Body of pancreas (tissue), 4 donors: Measurements from ENCODE around the gene CHTOP. TPM values are rescaled to one million over a fixed set of nuclear protein-coding genes. Genes with fewer than 3 reads are reported as not detected.

Source experiments
- ATAC-seq: fragments of 150-250 bp; one replicate; pipeline ENCODE4 v1.9.1; 2016
- DNase-seq, 4 donors: peaks; one replicate each; pipeline ENCODE4 v3.0.0-alpha.2; 2019
- H3K27ac ChIP-seq, 4 donors: fragments of 200-600 bp; sonication (generic); 1 replicate in 3 of 4; 2 replicates in 1 of 4; pipeline versions ENCODE4 v1.5.1 to v1.6.1; 2016 to 2019; ENCODE audit warnings: mild to moderate bottlenecking in 1 of 4, mixed read lengths in 1 of 4, moderate library complexity in 1 of 4
- H3K27me3 ChIP-seq, 2 donors: fragments of 200-600 bp; sonication (generic); one replicate each; pipeline ENCODE4 v1.6.0; 2016; ENCODE audit warnings: mild to moderate bottlenecking in 1 of 2
- H3K36me3 ChIP-seq, 2 donors: fragments of 200-600 bp; sonication (generic); replicated peaks in 1 of 2; 2 replicates each; pipeline ENCODE4 v1.5.1; 2016; ENCODE audit warnings: low read depth in 2 of 2; ENCODE audit not compliant: insufficient read depth in 1 of 2
- H3K4me1 ChIP-seq: fragments of 200-600 bp; sonication (generic); one replicate; pipeline ENCODE4 v1.6.0; 2016
- H3K4me3 ChIP-seq, 2 donors: fragments of 200-600 bp; sonication (generic); 1 replicate in 1 of 2; 2 replicates in 1 of 2; pipeline ENCODE4 v1.5.1; 2016 to 2019
- H3K9me3 ChIP-seq, 3 donors: fragments of 200-600 bp; sonication (generic); 1 replicate in 2 of 3; 2 replicates in 1 of 3; pipeline ENCODE4 v1.5.1; 2016
- CTCF ChIP-seq, 7 experiments: fragments of 450-650 bp in 4 of 7; fragments of 200-600 bp in 3 of 7; sonication (generic) in 3 of 7; IDR thresholded peaks; one replicate each; pipeline ENCODE4 v1.5.1; 2016 to 2019; ENCODE audit warnings: antibody characterized with exemption in 7 of 7
- POLR2A ChIP-seq, 3 donors: fragments of 450-650 bp; IDR thresholded peaks; one replicate each; pipeline ENCODE4 v1.6.1; 2016; ENCODE audit warnings: antibody characterized with exemption in 3 of 3, mild to moderate bottlenecking in 2 of 3
- WGBS, 2 donors: methylation state at CpG; one replicate each; pipeline ENCODE4 v1.1.5; 2017; 5-methylcytosine and 5-hydroxymethylcytosine counted together
- intact Hi-C: fragments of 100-400 bp; cut with DNase I; formaldehyde crosslinking; loops from one replicate; pipeline ENCODE4 v1.15.1; 2023
- total RNA-seq, 2 donors: library from RNA; depleted of rRNA; stranded (reverse); fragments of >200 nt; gene quantifications; one replicate each; pipeline ENCODE4 v1.1.0, GENCODE V29; 2016

The CHTOP gene
- total RNA-seq, 2 donors from 2014 or later = 62.3 to 68.0 TPM

GRCh38 chr1:153640861-153641260 lies 7.0 kb downstream of the CHTOP start:
- H3K4me3 ChIP-seq = no peak overlapping the region
- peaks cover 21 to 38% of the 10 kb centered on the region in 2 donors for H3K36me3 ChIP-seq
- TF ChIP-seq CTCF (IDR thresholded peaks at IDR 0.05) (no peak), POLR2A (IDR thresholded peaks at IDR 0.05) (no peak)
- 51 to 63% methylated on average over 6 of the region's 6 CpGs for WGBS, 2 donors
- intact Hi-C loops = no loop called here
- no peaks in the 10 kb centered on the region for H3K27me3 ChIP-seq
- no peak for ATAC-seq
- no peaks in the 10 kb centered on the region for H3K9me3 ChIP-seq
- H3K4me1 ChIP-seq = peaks cover 84% of the 10 kb centered on the region
- H3K27ac ChIP-seq = peak overlapping the region in 1 of 4 donors; percentile 3
- DNase-seq = no peak

GRCh38 chr1:153642161-153642560 lies 8.3 kb downstream of the CHTOP start:
- Histone ChIP-seq H3K27me3 (no peaks in the 10 kb centered on the region), H3K4me1 (peaks cover 80% of the 10 kb centered on the region), H3K27ac (peak overlapping the region in 1 of 4 donors; percentile 17), H3K4me3 (no peak overlapping the region), H3K9me3 (no peaks in the 10 kb centered on the region), H3K36me3 (peaks cover 22 to 39% of the 10 kb centered on the region in 2 donors)
- intact Hi-C loops = no loop called here
- DNase-seq (no peak), ATAC-seq (no peak)
- 78 to 83% methylated on average over 11 of the region's 11 CpGs for WGBS, 2 donors
- TF ChIP-seq POLR2A (IDR thresholded peaks at IDR 0.05) (no peak), CTCF (IDR thresholded peaks at IDR 0.05) (no peak)

GRCh38 chr1:153643100-153643499 lies 9.2 kb downstream of the CHTOP start:
- Histone ChIP-seq H3K36me3 (peaks cover 22 to 39% of the 10 kb centered on the region in 2 donors), H3K27ac (peak overlapping the region in 2 of 4 donors; percentile 36 to 38), H3K4me1 (peaks cover 80% of the 10 kb centered on the region), H3K27me3 (no peaks in the 10 kb centered on the region), H3K4me3 (no peak overlapping the region), H3K9me3 (no peaks in the 10 kb centered on the region)
- ATAC-seq (no peak), DNase-seq (no peak)
- no peak for TF ChIP-seq CTCF (IDR thresholded peaks at IDR 0.05)
- no peak for TF ChIP-seq POLR2A (IDR thresholded peaks at IDR 0.05)
- intact Hi-C loops = no loop called here
- WGBS, 2 donors = 87 to 90% methylated on average over 11 of the region's 11 CpGs

GRCh38 chr1:153643816-153644215 lies 9.9 kb downstream of the CHTOP start:
- intact Hi-C loops = no loop called here
- Histone ChIP-seq H3K4me1 (peaks cover 81% of the 10 kb centered on the region), H3K27me3 (no peaks in the 10 kb centered on the region), H3K9me3 (no peaks in the 10 kb centered on the region), H3K27ac (peak overlapping the region in 3 of 4 donors; percentile 10 to 38 (median 36)), H3K36me3 (peaks cover 22 to 39% of the 10 kb centered on the region in 2 donors), H3K4me3 (no peak overlapping the region)
- ATAC-seq (peak; percentile 19), DNase-seq (no peak)
- no peak for TF ChIP-seq CTCF (IDR thresholded peaks at IDR 0.05)
- no peak for TF ChIP-seq POLR2A (IDR thresholded peaks at IDR 0.05)

- intact Hi-C loops = no loop called here
- 77 to 94% methylated on average over 5 of the region's 5 CpGs for WGBS, 2 donors
- Histone ChIP-seq H3K4me3 (no peak overlapping the region), H3K27ac (peak overlapping the region in 2 of 4 donors; percentile 36 to 83), H3K27me3 (no peaks in the 10 kb centered on the region), H3K9me3 (no peaks in the 10 kb centered on the region), H3K4me1 (peaks cover 72% of the 10 kb centered on the region), H3K36me3 (peaks cover 13 to 23% of the 10 kb centered on the region in 2 donors)
- DNase-seq (peak in 1 of 4 donors; percentile 41), ATAC-seq (no peak)
- no peak for TF ChIP-seq CTCF (IDR thresholded peaks at IDR 0.05)
- no peak for TF ChIP-seq POLR2A (IDR thresholded peaks at IDR 0.05)
Observed at GRCh38 chr1:153646672-153647345, 12.9 kb downstream of the CHTOP start.
